ENCODE measurements around the gene COPZ1.

Gene COPZ1

DNA sequence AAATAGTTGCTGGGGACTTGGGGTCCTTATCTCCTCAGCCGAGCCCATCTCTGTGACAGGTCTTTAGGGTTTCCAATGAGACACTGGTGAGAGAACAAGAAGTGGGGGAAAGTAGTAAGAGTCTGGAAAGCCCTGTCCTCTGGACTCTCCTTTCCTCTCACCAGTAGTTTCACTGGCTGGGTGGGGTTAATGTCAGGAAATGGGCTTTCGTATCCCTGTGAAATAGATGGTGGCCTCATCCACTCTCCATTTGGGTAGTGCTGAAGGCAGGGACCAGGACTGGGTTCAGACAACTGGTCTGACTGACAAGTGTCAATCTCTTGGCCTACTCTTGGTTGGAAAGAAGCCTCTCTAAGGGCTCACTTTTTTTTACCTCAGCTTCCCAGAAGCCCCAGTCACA, 52.1 kb downstream of the COPZ1 start:
- no peak for DNase-seq (ENCODE audit: low spot score)

DNA sequence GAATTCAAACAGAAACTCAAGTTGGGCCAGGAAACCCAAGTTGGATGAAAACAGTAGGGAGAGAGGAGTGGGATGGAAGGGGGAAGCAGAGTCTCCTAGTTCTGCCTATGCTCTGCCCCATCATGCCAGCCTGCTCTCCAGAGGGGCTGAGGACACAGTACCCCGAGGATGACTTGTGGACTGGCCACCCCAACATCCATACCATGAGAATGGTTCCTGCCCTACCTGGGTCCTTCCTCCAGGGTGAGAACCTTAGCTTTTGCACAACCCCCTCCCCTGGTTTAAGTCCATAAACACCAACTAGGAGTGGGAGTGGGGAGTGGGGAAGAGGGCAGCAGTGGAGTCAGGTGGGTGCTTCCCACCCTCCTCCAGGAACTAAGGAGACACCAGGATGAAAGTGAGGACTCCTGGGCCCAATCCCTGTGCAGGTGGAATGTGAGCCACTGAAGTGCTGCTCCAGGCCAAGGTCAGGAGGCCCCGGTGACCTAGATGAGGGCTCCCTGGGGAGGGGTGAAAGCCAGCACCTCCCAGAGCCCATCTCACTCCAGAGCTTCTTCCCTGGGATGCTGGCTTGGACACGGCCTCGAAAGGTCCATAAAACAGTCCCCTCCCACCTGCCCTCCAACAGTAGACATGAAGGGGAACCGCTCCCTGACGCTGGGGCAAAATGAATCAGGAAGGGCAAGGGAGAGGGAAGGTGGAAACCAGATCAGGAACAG, 53.0 kb downstream of the COPZ1 start:
- no peak for DNase-seq (ENCODE audit: low spot score)

DNA sequence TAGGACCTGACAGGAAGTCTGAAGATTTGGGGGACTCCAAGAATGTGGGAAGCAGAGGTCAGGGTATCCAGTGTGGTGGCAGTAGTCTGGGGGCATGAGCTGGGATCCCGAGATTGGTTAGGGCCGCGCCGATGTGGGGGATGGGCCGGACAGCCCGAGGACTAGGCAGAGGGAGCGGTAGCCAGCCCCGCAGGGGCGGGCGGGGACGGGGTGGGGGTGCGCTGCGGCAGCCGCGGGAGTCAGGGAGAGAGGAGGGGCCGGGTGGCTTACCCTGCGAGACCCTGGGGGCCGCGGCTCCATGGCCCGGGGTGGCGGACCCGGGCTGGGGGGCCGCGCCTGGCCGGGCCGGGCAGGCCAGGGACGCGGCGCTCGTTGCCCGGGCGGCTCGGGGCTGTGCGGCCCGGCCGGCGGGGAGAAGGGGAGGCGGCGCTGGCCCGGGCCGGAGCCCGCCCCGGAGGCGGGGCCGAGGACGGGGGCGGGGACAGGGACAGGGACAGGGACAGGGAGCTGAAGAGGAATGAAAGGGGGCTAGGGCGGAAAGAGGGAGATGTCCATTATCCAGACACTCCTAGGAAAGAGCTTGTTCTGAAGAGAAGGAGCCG, 54.0 kb downstream of the COPZ1 start:
- DNase-seq (ENCODE audit: low spot score), result peak; percentile 65

DNA sequence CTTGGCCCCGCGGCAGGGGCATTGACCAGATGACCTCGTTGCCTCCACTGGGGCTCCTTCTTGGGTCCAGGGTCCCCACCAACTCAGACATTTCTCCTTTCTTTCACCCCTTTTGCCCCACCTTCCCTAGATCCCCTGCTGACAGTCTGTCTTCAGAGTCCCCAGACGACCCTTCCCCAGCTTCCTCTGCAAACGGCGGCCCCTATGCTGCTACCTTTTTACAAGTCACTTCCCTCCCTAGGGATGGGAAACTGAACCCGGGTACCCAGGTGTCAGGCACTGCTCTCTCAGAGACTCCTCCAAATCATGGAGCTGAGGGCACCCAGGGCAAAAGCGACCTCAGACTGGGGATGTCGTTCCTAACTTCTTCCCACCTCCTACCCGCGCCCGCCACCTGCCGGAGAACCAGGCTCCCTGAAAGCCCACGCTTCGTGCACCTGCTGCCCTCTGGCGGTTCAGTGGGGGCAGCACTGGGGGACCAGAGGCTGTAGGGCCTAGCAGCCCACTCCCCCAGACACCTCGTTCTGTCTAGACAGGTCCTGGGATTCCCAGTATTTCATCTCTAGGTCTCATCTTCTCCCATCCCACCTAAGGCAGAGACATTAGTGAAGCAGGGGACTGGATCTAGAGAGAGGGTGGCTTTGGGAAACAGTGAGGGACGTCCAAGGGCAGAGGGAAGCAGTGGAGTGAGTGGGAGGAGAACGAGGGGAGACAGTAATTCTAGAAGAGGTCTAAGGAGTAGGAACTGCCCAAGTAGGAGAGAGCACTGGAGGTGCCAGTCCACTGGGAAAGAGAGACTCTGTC, 54.7 kb downstream of the COPZ1 start:
- DNase-seq (ENCODE audit: low spot score), result peak; percentile 88

DNA sequence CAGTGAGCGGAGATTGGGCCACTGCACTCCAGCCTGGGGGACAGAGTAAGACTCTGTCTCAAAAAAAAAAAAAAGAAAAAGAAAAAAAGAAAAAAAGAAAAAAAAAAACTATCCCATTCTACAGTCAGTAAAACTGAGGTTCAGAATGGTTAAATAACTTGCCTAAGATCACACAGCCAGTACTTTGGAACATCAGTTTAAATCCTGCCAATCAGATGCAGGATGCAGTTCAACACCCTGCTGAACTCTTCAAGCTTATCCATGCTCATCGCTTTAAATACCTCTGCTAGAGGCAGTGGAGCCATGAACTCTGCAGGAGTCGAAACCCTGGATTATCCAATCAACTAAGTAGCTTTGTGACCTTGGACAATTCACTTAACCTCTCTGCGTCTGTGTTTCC, 56.2 kb downstream of the COPZ1 start:
- DNase-seq (ENCODE audit: low spot score), result no peak

DNA sequence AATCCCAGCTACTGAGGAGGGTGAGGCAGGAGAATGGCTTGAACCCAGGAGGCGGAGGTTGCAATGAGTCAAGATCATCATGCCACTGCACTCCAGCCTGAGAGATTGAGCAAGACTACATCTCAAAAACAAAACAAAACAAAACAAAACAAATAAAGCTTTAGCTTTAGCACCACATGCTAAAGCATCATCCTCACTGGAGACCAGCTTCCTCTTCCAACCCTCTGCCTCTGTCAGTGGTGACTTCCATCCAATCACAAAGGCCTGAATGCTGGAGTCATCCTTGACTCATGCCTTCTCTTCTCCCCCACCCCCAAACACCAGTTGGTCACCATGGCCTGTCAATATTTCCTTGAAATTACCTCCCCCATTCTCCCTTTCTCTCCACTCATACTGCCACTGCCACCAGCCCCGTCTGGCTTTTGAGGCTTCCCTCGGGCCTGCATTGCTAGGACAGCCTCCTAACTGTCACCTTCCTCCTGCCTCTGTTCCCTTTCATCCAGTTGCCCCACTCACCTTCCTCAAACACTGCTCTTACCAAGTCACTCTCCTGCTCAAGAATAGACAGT, 58.2 kb downstream of the COPZ1 start:
- DNase-seq (ENCODE audit: low spot score), result no peak

DNA sequence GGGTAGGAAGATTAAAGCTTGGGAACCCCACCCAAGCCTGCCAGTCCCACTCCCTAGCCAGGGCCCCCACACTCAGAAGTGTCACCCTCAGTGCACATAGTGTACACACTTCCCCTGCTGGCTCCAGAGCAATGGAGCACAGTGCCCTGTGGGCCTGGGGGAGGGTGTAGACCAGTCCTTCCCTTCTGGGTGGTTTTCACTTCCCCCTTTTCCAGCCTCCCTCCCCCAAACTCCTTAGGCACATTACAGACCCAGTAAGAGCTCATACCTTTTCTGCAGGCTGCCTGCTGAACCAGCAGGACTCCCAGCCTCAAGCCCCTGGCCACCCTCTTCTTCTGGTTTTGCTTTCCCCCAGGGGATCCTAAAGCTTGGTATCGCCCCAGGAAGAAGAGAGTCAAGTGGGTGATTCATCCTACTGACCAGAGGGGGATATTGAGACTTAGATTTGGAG, 59.7 kb downstream of the COPZ1 start, which contains the start of gene ZNF385A:
Gene ZNF385A, minus strand, starts transcription at position 143 of the 451 bp plus-strand sequence. CDS start 219 bp downstream, outside the sequence.
- DNase-seq (ENCODE audit: low spot score), result no peak

DNA sequence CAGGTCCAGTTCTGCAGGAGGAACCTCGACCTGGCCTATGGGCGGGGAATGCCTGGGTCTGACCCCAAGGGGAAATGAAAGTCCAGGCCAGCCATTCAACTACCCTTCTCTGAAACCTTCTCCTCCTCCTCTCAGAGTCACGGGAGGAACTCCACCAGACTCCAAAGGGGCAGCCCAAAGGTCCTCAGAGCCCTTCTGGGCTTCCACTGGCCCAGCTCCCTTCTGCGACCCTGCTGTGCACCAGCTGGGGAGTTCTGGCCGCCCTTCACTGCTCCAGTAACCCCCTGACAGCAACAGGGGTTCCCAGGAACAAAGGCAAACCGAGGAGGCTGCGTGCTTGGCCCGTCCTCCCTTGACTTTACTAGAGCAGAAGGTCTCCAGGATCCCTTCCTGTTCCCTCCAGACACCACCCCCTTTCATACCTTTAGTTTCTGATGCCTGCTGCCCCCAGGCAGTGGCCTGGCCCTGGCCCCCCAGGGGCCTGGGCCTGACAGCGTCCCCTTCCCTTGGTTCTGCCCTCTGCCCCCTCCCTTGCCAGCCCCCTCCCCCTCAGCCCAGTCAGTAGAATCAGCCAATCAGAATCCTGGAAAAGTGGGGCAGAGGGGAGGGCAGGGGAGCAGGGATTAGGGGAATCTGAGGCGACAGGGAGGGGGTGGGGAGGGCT, 60.5 kb downstream of the COPZ1 start:
- DNase-seq (ENCODE audit: low spot score), result peak; percentile 75

DNA sequence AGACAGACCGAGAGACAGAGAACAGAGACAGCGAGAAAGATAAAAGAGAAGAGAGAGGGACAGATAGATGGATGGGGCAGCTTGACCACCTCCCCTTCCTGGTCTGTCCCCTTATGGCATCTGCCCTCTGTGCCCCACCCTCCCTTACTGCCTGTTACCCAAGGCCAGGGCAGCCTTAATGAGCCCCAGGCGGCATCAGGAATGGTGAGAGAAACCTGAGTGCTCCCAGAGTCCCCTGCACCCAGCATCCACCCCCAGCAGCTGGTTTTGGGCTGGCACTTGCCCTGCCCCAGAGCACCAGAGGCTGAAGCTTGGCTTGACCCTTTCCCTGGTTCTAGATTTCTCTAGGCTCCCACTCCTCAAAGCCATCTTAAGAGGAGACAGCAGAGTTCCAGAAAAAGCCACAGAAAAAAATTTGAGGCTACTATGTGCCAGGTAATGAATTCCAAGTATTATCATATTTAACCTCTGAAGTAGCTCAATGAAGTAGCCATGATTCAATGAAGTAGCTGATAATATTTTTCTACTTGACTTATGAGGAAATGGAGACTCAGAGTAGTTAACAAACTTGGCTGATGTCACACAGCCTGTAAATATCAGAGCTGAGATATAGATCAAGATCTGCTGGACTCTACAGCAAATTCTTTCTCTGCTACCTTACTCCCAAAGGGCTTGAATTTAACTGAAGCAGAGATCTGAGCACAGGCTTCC, 61.6 kb downstream of the COPZ1 start:
- DNase-seq (ENCODE audit: low spot score), result no peak

DNA sequence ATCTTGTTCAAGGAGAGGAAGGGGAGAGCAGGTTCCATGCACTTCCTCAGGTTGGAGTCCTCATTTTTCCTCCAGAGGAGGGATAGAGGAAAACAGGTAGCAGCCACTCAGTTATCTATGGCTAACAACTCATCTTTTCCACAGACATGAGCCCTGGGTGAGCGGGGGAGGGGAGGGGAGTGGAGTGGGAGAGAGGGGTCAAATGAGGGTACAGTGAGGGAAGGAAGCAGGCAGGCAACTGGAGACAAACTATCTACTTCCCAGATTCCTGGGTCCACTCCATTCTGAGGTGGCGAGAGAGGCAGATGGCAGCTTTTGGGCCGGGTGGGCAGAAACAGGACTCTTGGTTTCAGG, 62.2 kb downstream of the COPZ1 start:
- DNase-seq (ENCODE audit: low spot score), result no peak

DNA sequence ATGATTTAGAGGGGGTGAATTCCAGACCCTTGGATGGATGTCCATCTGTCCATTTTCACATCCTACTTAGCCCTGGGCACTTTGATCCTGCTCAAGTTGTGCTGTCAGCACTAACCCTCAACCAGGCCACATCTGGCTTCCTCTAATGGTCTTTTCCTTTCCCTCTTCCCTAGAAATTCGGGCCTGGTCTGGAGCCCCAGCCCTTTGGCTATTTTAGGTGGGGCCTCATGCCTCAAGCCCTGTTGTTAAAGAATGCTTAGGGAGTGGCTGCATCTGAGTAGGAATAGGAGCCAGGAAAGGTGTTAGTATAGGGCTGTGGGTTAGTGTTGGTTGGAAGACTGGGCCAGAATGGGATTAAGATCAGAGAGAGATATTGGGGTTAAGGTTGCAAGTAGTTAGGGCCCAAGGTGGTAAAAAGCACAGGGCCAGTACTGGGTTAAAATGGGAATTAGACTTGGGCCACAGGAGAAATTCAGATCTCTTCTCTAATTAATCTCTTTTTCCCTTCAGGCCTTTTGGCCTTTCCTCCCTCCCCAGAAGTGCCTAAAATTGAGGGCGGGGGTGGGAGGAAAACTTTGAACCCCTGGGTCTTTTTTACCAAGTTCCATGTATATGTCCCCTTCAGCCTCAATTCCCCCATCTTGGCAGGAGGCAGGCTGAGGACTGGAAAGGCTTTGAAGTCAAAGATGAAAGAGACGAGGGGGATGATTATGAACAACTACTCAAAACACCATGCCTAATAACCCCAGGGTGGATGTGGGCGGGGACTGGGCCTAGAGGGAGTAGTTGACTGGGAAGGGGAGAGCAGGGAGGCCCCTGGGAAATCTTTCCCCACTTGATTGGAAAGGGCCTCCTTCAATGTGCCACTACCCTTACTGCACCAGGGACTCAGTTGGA, 63.6 kb downstream of the COPZ1 start:
- DNase-seq (ENCODE audit: low spot score), result no peak

DNA sequence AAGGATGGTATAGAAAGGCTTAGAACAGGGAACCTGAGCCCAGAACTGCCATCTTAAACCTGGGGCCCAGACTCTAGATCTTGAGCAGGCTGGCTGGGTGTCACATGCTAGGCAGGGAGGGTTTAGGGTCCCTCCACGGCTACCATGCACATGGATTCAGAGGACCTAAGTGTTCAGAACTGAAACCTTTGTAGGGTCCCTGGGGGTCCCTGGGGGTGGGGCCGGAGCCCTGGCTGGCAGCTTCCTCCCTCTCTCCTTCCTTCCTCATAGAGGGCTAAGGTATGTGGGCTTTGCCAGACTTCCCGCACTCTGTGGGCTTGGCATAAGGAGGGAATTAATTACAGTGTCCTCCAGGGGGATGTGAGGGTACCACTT, 64.2 kb downstream of the COPZ1 start:
- no peak for DNase-seq (ENCODE audit: low spot score)

DNA sequence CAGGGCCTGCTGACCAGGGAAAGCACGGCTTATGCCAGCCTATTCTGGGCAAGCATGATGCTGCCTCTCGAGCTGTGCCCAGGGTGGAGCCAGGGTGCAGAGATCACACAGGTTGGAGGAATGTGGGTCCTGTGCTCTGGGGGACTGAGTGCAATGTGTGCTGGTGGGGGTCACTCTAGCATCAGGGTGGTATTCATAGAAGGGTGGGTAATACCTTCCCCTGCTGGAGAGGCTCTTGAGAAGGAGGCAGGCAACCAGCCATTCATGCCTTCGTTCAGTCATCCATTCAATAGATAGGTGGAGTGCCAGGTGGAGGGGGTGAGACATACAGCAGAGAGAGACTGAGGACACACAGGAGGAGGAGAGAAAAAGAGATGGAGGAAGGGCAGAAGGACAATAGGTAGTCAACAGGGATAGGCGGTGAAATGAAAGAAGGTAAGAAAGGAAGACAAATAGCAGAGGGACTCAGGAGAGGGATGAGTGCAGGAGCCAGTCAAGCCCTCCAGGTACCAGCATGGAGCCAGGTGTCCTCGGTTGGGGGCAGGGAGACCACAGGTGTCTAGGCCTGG, 64.8 kb downstream of the COPZ1 start:
- DNase-seq (ENCODE audit: low spot score), result no peak

DNA sequence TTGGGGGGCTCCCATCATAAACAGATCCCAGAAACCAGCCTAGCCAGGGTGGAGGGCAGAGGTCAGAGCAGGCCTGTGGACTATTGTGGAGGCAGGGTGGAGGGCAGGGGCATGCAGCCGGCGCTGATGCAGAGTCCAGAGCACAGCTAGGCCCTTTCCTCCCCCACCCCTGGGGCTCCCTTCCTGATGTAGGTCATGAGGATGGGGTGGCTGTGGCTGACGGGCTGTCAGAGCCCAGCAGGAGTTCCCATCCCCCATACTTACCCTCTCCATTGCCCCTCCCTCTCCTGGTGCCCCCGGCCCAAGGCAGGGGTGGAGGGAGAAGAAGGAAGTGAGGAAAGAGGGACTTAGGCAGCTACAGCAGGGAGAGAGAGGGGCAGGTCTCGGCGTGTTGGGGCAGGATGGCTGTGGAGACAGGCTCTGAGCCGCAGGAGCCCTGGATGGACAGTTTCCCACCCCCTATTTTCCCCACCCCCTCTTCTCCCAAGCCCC, 65.3 kb downstream of the COPZ1 start:
- DNase-seq (ENCODE audit: low spot score), result peak; percentile 43

DNA sequence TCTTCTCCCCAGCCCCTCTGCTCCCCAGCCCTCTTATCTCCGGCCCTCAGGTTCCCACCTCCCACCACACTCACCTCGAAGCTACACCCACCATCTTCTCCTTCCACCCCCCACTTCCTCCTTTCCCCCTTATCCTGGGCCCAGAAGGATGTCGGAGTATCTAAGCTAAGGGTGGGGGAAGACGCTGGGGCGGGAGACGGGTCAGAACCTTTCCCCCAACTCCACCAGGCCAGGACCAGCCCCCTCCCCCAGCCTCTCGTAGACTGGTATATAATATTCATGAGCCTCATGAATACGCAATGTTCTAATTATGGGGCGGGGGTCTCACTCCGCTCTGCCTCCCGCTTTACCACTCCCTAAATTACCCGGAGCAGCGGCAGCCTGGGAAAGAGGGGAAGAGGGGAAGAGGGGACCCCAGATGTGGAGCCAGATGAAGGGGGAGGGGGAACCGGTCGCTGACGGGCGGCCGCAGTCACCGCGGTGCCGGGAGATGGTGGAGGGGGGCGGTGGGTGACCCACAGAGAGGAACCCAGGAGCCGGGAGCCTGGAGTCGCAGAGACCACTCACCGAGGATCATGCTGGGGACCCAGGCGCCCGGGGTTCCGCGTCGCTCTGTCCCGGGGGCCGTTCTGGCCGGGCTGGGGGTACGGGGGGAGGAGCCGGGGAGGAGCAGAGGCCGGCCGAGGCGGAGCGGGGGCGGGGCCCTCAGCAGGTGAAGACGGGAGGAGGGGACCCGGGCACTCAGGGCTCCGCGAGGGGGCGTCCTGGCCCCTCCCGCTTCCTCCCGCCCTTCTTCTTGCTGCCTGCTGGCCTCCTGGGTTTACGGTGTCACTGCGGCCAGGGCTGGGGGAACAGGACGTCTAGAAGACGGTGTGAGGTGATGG, 66.0 kb downstream of the COPZ1 start:
- peak; percentile 76 for DNase-seq (ENCODE audit: low spot score)

DNA sequence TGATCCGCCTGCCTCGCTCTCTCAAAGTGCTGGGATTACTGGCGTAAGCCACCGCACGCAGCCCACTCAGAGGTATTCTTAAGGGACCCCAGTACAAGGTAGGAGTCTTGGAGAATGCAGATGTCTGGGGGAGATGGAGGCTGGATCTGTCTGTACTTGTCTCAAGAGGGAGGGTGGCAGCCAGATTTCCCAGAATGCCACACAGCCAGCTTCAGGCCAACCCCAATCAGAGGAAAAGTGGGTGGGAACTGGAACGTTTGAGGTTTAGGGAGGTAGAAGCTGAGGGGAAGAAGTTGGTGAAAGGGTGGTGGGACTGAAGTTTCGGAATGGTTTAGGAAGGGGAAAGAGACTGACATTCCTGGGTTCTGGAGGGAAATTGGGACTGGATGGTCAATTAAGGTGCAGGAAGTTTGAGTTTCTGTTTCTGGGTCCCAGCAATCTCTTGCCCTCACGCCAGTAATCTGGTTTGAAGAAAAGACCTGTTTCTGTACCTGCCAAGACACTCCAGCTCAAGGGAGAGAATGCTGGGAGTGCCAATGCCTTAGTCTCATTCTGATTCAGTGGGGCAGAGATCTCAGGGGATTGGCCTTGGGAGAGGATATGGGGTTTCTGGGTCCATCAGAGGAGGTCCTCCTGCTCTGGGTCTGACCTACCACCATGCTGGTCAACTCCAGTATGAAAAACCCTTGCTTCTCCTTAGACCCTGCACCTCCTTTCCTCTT, 67.7 kb downstream of the COPZ1 start:
- no peak for DNase-seq (ENCODE audit: low spot score)

DNA sequence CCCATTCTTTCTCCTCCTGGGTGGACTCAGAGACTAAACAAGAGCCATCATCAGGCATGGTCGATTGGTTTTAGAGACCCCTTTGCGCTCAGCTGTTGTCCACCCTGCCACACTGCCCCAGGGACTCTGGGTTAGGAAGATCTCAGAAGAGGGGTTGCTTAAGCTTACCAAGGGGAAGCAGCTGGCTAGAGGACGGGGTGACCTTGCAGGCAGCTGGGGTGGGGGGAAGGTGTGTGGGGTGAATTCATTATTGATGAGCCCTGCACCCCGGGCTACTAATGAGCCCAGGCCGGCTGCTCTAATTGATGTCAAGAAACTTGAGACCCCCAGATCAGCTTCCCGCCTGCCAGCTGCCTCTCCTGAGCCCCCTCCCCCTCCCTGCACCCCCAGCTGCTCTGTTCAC, 68.3 kb downstream of the COPZ1 start:
- no peak for DNase-seq (ENCODE audit: low spot score)

DNA sequence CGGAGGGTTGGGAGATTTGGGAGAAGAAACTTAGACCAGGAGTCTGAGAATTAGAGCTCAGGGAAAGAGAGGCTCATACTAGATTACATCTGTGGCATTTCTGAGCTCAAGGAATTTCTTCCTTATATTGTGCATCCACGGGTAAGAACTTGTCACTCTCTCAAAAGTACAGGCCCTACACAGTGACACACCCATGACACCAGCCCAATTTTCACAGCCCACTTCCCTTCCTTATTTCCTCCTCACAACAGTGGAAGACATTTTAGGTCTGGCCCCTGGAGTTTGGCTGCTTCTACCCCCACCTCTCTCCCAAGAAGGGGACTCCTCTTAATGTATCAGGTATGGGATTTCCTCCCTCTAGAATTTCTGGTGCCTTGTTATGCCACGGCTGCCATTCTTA, 68.8 kb downstream of the COPZ1 start:
- DNase-seq (ENCODE audit: low spot score), result no peak

All from SK-N-DZ (cell line).